ENCODE measurements around the gene LCN15. TPM values are rescaled to one million over a fixed set of nuclear protein-coding genes. Genes with fewer than 3 reads are reported as not detected.
A peak's percentile ranks its signal among the peaks of the same experiment; 100 is the strongest.

Gene LCN15
- total and polyA plus RNA-seq, 7 experiments from 2014 or later = not detected

DNA sequence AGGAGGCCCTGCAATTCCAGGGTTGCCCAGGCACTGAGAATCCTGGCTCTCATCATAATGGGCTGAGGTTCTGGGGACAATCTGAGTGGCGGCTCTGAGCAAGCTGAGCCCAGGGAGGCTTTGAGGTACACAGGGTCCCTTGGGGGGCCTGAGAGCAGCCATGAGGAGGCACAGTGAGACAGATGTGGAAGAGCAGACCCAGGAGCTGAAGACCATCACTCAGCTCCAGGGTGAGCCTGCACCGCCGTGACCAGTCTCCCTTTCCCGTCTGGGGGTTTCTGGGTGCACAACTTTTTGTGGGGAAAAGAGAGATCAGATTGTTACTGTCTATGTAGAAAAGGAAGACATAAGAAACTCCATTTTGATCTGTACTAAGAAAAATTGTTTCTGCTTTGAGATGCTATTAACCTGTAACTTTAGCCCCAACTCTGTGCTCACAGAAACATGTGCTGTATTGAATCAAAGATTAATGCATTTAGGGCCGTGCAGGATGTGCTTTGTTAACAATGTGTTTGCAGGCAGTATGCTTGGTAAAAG, 32.0 kb upstream of the LCN15 start, which contains the start of gene CCDC183:
Gene CCDC183 (plus strand): TSS at position 101 of the 537 bp plus-strand sequence. CDS start 60 bp downstream, at position 161.
- H3K4me1 Mint-ChIP-seq = peaks cover 13 to 49% (median 38%) of the 10 kb centered on the region in 7 donors
- POLR2A ChIA-PET = interaction anchor here (0.6 to 1.4 kb wide), 2 partner anchors 84 to 626 kb away, joined by 3 read pairs; no protein-coding TSS in a partner anchor

GRCh38 chr9:136795000-136795348, 30.7 kb upstream of the LCN15 start:
- ChIA-PET POLR2A (interaction anchor here (5.9 kb wide), 1 partner anchor 11 kb away, joined by 38 read pairs; the partner anchor contains the start of gene RABL6), CTCF (no interaction called here)
- Histone ChIP-seq H3K4me3 (ENCODE audit: low read length) (no peak overlapping the region), H3K27ac (ENCODE audit: low read depth, low read length) (peak overlapping the region; percentile 39), H3K4me1 (ENCODE audit: control insufficient read depth in 2 of 2, insufficient read depth in 2 of 2, low read length in 2 of 2) (peaks cover 25 to 32% of the 10 kb centered on the region in 2 donors), H3K27me3 (ENCODE audit: control insufficient read depth in 2 of 2, insufficient read depth in 2 of 2, low read length in 2 of 2) (no peaks in the 10 kb centered on the region), H3K36me3 (ENCODE audit: control insufficient read depth in 2 of 3, insufficient read depth in 3 of 3, low read length in 3 of 3) (peaks cover 0 to 17% (median 3%) of the 10 kb centered on the region in 3 experiments), H3K9me3 (ENCODE audit: control insufficient read depth in 2 of 3, low read length in 3 of 3) (no peaks in the 10 kb centered on the region)
- Mint-ChIP-seq H3K9me3 (no peaks in the 10 kb centered on the region), H3K27ac (peak overlapping the region in 1 of 9 donors; percentile 46), H3K4me3 (peak overlapping the region in 1 of 10 donors; percentile 45), H3K27me3 (peaks cover 0 to 23% (median 0%) of the 10 kb centered on the region in 5 donors), H3K4me1 (peaks cover 9 to 40% (median 30%) of the 10 kb centered on the region in 7 donors), H3K36me3 (peaks cover 0 to 5% (median 0%) of the 10 kb centered on the region in 5 donors)
- intact Hi-C loops (cut with micrococcal nuclease) = loop anchor here in 1 of 2 donors (5.0 kb wide), 1 partner anchor 657 kb away; no protein-coding TSS in a partner anchor
- DNase-seq (no peak), ATAC-seq (no peak)

More for the DNA sequence above, 32.0 kb upstream of the LCN15 start, which contains the start of gene CCDC183:
- H3K27me3 ChIP-seq (ENCODE audit: control insufficient read depth in 2 of 2, insufficient read depth in 2 of 2, low read length in 2 of 2) = no peaks in the 10 kb centered on the region
- no peak within 1 kb of the TSS for H3K27ac ChIP-seq (ENCODE audit: low read depth, low read length)
- intact Hi-C loops (cut with micrococcal nuclease) = no loop called here
- CTCF ChIA-PET = no interaction called here
- no peaks in the 10 kb centered on the region for H3K9me3 Mint-ChIP-seq
- no peak within 1 kb of the TSS for H3K4me3 ChIP-seq (ENCODE audit: low read length)
- peaks cover 0 to 17% (median 3%) of the 10 kb centered on the region in 3 experiments for H3K36me3 ChIP-seq (ENCODE audit: control insufficient read depth in 2 of 3, insufficient read depth in 3 of 3, low read length in 3 of 3)
- ATAC-seq (no peak), DNase-seq (no peak)
- H3K36me3 Mint-ChIP-seq = peaks cover 0 to 5% (median 0%) of the 10 kb centered on the region in 5 donors
- peaks cover 22 to 34% of the 10 kb centered on the region in 2 donors for H3K4me1 ChIP-seq (ENCODE audit: control insufficient read depth in 2 of 2, insufficient read depth in 2 of 2, low read length in 2 of 2)
- no peaks in the 10 kb centered on the region for H3K9me3 ChIP-seq (ENCODE audit: control insufficient read depth in 2 of 3, low read length in 3 of 3)
- H3K4me3 Mint-ChIP-seq = peak within 1 kb of the TSS in 8 of 10 donors; percentile 6 to 54 (median 34)
- peaks cover 0 to 34% (median 0%) of the 10 kb centered on the region in 5 donors for H3K27me3 Mint-ChIP-seq
- peak within 1 kb of the TSS in 5 of 9 donors; percentile 21 to 52 (median 33) for H3K27ac Mint-ChIP-seq

DNA sequence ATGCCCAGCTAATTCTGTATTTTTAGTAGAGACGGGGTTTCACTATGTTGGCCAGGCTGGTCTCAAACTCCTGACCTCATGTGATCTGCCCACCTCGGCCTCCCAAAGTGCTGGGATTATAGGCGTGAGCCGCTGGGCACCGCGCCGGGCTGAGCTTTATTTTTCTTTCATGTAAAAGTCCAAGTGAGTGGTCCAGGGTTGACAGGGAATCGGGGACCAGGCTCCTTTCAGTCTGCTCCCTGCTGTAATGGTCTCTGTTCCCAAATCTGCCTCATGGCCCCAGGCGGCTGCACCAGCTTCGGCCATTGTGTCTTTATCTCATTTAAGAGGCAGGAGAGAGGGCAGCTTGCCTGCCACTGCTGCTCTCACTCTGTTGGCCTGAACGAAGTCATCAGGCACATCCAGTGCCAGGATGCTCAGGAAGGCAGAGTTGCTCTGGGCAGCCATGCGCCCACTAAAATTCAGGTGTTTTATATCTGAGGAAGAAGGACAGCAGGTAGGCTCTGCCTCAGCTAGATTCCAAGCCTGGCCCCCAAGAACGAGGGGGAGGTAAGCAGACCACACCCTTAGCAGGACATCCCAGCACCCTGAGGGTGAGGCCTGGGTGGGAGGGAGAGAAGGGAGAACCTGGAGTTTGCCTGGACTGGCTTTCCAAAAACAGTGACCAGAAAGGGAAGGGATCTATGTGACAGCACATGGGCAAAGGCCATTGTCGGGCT, 30.1 kb upstream of the LCN15 start:
- Histone ChIP-seq H3K36me3 (ENCODE audit: control insufficient read depth in 2 of 3, insufficient read depth in 3 of 3, low read length in 3 of 3) (peaks cover 0 to 17% (median 3%) of the 10 kb centered on the region in 3 experiments), H3K27ac (ENCODE audit: low read depth, low read length) (peak overlapping the region; percentile 39), H3K4me3 (ENCODE audit: low read length) (no peak overlapping the region), H3K9me3 (ENCODE audit: control insufficient read depth in 2 of 3, low read length in 3 of 3) (no peaks in the 10 kb centered on the region), H3K27me3 (ENCODE audit: control insufficient read depth in 2 of 2, insufficient read depth in 2 of 2, low read length in 2 of 2) (no peaks in the 10 kb centered on the region), H3K4me1 (ENCODE audit: control insufficient read depth in 2 of 2, insufficient read depth in 2 of 2, low read length in 2 of 2) (peaks cover 21 to 31% of the 10 kb centered on the region in 2 donors)
- Mint-ChIP-seq H3K27me3 (peaks cover 0 to 22% (median 0%) of the 10 kb centered on the region in 5 donors), H3K27ac (peak overlapping the region in 3 of 9 donors; percentile 9 to 65 (median 46)), H3K4me1 (peaks cover 9 to 40% (median 30%) of the 10 kb centered on the region in 7 donors), H3K4me3 (peak overlapping the region in 1 of 10 donors; percentile 45), H3K36me3 (peaks cover 0 to 5% (median 0%) of the 10 kb centered on the region in 5 donors), H3K9me3 (no peaks in the 10 kb centered on the region)
- ATAC-seq (no peak), DNase-seq (no peak)
- ChIA-PET CTCF (interaction anchor here (1.0 to 2.5 kb wide), 2 partner anchors 12 to 13 kb away, joined by 3 to 9 read pairs; partner anchors contain the start of gene RABL6), POLR2A (interaction anchor here (5.9 kb wide), 1 partner anchor 12 kb away, joined by 38 read pairs; the partner anchor contains the start of gene RABL6)
- intact Hi-C loops (cut with micrococcal nuclease) = loop anchor here in 1 of 2 donors (5.0 kb wide), 1 partner anchor 658 kb away; no protein-coding TSS in a partner anchor

- no peaks in the 10 kb centered on the region for H3K9me3 ChIP-seq (ENCODE audit: control insufficient read depth in 2 of 3, low read length in 3 of 3)
- CTCF ChIA-PET = interaction anchor here (1.0 to 2.5 kb wide), 3 partner anchors 13 to 399 kb away, joined by 3 to 9 read pairs (median 3); partner anchors contain the start of gene RABL6
- peaks cover 18 to 25% of the 10 kb centered on the region in 2 donors for H3K4me1 ChIP-seq (ENCODE audit: control insufficient read depth in 2 of 2, insufficient read depth in 2 of 2, low read length in 2 of 2)
- POLR2A ChIA-PET = interaction anchor here (5.9 kb wide), 1 partner anchor 13 kb away, joined by 38 read pairs; the partner anchor contains the start of gene RABL6
- H3K27ac ChIP-seq (ENCODE audit: low read depth, low read length) = peak overlapping the region; percentile 91
- H3K27ac Mint-ChIP-seq = peak overlapping the region in 4 of 9 donors; percentile 10 to 56 (median 16)
- H3K27me3 Mint-ChIP-seq = peaks cover 0 to 18% (median 0%) of the 10 kb centered on the region in 5 donors
- H3K4me3 ChIP-seq (ENCODE audit: low read length) = no peak overlapping the region
- no peaks in the 10 kb centered on the region for H3K9me3 Mint-ChIP-seq
- DNase-seq (no peak), ATAC-seq (no peak)
- no peaks in the 10 kb centered on the region for H3K27me3 ChIP-seq (ENCODE audit: control insufficient read depth in 2 of 2, insufficient read depth in 2 of 2, low read length in 2 of 2)
- intact Hi-C loops (cut with micrococcal nuclease) = loop anchor here in 1 of 2 donors (5.0 kb wide), 1 partner anchor 659 kb away; no protein-coding TSS in a partner anchor
- H3K4me3 Mint-ChIP-seq = peak overlapping the region in 6 of 10 donors; percentile 10 to 53 (median 33)
- peaks cover 10 to 44% (median 37%) of the 10 kb centered on the region in 7 donors for H3K4me1 Mint-ChIP-seq
- peaks cover 0 to 17% (median 3%) of the 10 kb centered on the region in 3 experiments for H3K36me3 ChIP-seq (ENCODE audit: control insufficient read depth in 2 of 3, insufficient read depth in 3 of 3, low read length in 3 of 3)
- peaks cover 0 to 5% (median 0%) of the 10 kb centered on the region in 5 donors for H3K36me3 Mint-ChIP-seq
These were observed 29.0 kb upstream of the LCN15 start for GRCh38 chr9:136793086-136793946.

- peak overlapping the region; percentile 94 for H3K4me3 ChIP-seq (ENCODE audit: low read length)
- H3K4me1 Mint-ChIP-seq = peaks cover 12 to 52% (median 42%) of the 10 kb centered on the region in 7 donors
- H3K36me3 Mint-ChIP-seq = peaks cover 0 to 5% (median 0%) of the 10 kb centered on the region in 5 donors
- H3K9me3 ChIP-seq (ENCODE audit: control insufficient read depth in 2 of 3, low read length in 3 of 3) = no peaks in the 10 kb centered on the region
- peak overlapping the region; percentile 25 to 89 (median 80) for H3K4me3 Mint-ChIP-seq
- H3K27me3 ChIP-seq (ENCODE audit: control insufficient read depth in 2 of 2, insufficient read depth in 2 of 2, low read length in 2 of 2) = no peaks in the 10 kb centered on the region
- H3K27ac ChIP-seq (ENCODE audit: low read depth, low read length) = peak overlapping the region; percentile 91
- peaks cover 0 to 18% (median 0%) of the 10 kb centered on the region in 5 donors for H3K27me3 Mint-ChIP-seq
- H3K36me3 ChIP-seq (ENCODE audit: control insufficient read depth in 2 of 3, insufficient read depth in 3 of 3, low read length in 3 of 3) = peaks cover 0 to 17% (median 3%) of the 10 kb centered on the region in 3 experiments
- no peak for DNase-seq
- peaks cover 18 to 25% of the 10 kb centered on the region in 2 donors for H3K4me1 ChIP-seq (ENCODE audit: control insufficient read depth in 2 of 2, insufficient read depth in 2 of 2, low read length in 2 of 2)
- no peak for ATAC-seq
- intact Hi-C loops (cut with micrococcal nuclease) = loop anchor here in 1 of 2 donors (5.0 kb wide), 1 partner anchor 660 kb away; no protein-coding TSS in a partner anchor
- POLR2A ChIA-PET = interaction anchor here (0.6 to 5.9 kb wide), 3 partner anchors 14 to 243 kb away, joined by 3 to 38 read pairs (median 4); partner anchors contain the start of gene RABL6
- CTCF ChIA-PET = interaction anchor here (1.2 to 2.5 kb wide), 2 partner anchors 14 to 243 kb away, joined by 3 to 9 read pairs; no protein-coding TSS in a partner anchor
- peak overlapping the region in 8 of 9 donors; percentile 49 to 97 (median 88) for H3K27ac Mint-ChIP-seq
- H3K9me3 Mint-ChIP-seq = peaks cover 0 to 1% (median 0%) of the 10 kb centered on the region in 11 donors
These were observed 28.2 kb upstream of the LCN15 start for GRCh38 chr9:136792321-136793085.
